ENCODE data around the gene SPATC1L.

SPATC1L gene

DNA sequence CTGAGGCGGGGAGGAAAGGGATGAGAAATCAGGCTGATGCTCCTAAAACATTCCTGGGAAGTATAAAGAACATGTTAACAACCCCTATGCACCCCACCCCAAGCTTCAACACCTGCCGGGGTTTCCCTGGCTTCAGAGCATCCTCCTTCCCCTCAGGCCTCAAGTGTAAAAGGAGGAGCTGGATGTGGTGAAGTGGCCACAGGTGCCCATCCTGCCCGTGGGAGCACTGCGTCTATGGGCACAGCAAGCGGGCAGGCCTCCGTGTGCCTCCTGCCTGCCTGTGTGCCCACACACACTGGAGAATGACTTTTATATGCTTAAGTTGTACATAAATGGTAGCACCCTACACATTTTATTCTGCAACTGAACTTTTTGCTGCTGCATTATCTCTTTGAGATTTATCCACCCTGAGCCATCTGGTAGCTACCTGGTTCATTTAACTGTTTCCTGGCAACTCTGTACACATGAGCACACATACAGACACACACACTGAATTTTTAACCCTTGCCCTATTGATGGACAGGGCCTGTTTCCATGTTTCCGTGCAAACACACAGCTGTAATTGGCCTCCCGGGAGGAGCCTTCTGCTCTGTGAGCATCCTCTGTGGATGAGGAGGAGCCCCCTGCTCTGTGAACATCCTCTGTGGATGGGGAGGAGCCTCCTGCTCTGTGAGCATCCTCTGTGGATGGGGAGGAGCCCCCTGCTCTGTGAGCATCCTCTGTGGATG, 15.4 kb downstream of the SPATC1L start:
- no peaks in the 10 kb centered on the region for H3K36me3 ChIP-seq (ENCODE audit: insufficient read depth, low read length)
- no peak overlapping the region for H3K4me3 ChIP-seq (ENCODE audit: low read depth, low read length, poor library complexity, severe bottlenecking)
- H3F3A ChIP-seq (ENCODE audit: insufficient read depth, low read length): no peaks in the 10 kb centered on the region
- no peaks in the 10 kb centered on the region for H3K27me3 ChIP-seq (ENCODE audit: insufficient read depth, low read length)
- H3K79me2 ChIP-seq (ENCODE audit: insufficient read depth, low read length): no peaks in the 10 kb centered on the region
- no peak overlapping the region for H3K4me2 ChIP-seq (ENCODE audit: low read length)
- H2AFZ ChIP-seq (ENCODE audit: low read length): no peak overlapping the region
- no peak overlapping the region for H3K27ac ChIP-seq (ENCODE audit: low read depth, low read length, poor library complexity, severe bottlenecking)
- H3K9ac ChIP-seq (ENCODE audit: low read length): no peak overlapping the region
- no peaks in the 10 kb centered on the region for H3K9me3 ChIP-seq (ENCODE audit: low read length)
- no peaks in the 10 kb centered on the region for H3K9me2 ChIP-seq (ENCODE audit: low read depth, low read length)
- H4K20me1 ChIP-seq (ENCODE audit: insufficient read depth, low read length): no peaks in the 10 kb centered on the region
- H3K4me1 ChIP-seq (ENCODE audit: insufficient read depth, low read length, severe bottlenecking): no peaks in the 10 kb centered on the region
- TF ChIP-seq EZH2 (IDR thresholded peaks at IDR 0.05; ENCODE audit: borderline replicate concordance, low read length): no peak
- TF ChIP-seq CTCF (IDR thresholded peaks at IDR 0.05; ENCODE audit: low read length): no peak

DNA sequence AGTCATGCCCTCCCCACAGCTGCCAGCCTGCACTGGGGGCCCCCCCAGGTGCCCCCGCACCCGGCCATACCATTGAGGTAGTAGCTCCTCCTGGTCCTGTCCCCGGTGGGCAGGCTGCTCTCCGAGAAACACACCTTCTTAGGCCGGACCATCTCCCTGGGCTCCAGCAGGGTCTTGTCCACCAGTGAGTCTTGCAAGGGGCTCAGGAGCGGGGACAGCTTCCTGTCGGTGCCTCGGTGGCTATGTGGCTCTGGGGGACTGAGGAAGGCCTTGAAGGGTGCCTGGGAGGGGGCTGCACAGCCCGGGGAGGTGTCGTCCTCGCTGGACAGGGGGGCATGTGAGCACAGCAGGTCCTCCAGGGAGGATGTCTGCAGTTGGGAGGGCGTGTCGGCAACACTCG, 16.0 kb downstream of the SPATC1L start:
- H3K4me2 ChIP-seq (ENCODE audit: low read length): no peak overlapping the region
- no peak overlapping the region for H2AFZ ChIP-seq (ENCODE audit: low read length)
- H4K20me1 ChIP-seq (ENCODE audit: insufficient read depth, low read length): no peaks in the 10 kb centered on the region
- H3K36me3 ChIP-seq (ENCODE audit: insufficient read depth, low read length): no peaks in the 10 kb centered on the region
- no peaks in the 10 kb centered on the region for H3K9me2 ChIP-seq (ENCODE audit: low read depth, low read length)
- H3K27me3 ChIP-seq (ENCODE audit: insufficient read depth, low read length): no peaks in the 10 kb centered on the region
- H3K4me1 ChIP-seq (ENCODE audit: insufficient read depth, low read length, severe bottlenecking): no peaks in the 10 kb centered on the region
- H3K27ac ChIP-seq (ENCODE audit: low read depth, low read length, poor library complexity, severe bottlenecking): no peak overlapping the region
- no peak overlapping the region for H3K4me3 ChIP-seq (ENCODE audit: low read depth, low read length, poor library complexity, severe bottlenecking)
- H3K9ac ChIP-seq (ENCODE audit: low read length): no peak overlapping the region
- no peaks in the 10 kb centered on the region for H3F3A ChIP-seq (ENCODE audit: insufficient read depth, low read length)
- TF ChIP-seq CTCF (IDR thresholded peaks at IDR 0.05; ENCODE audit: low read length) (no peak), EZH2 (IDR thresholded peaks at IDR 0.05; ENCODE audit: borderline replicate concordance, low read length) (no peak)
- H3K79me2 ChIP-seq (ENCODE audit: insufficient read depth, low read length): no peaks in the 10 kb centered on the region
- H3K9me3 ChIP-seq (ENCODE audit: low read length): no peaks in the 10 kb centered on the region

- H3K4me1 ChIP-seq (ENCODE audit: insufficient read depth, low read length, severe bottlenecking): no peaks in the 10 kb centered on the region
- H3K36me3 ChIP-seq (ENCODE audit: insufficient read depth, low read length): no peaks in the 10 kb centered on the region
- H3K9ac ChIP-seq (ENCODE audit: low read length): no peak overlapping the region
- no peak overlapping the region for H3K27ac ChIP-seq (ENCODE audit: low read depth, low read length, poor library complexity, severe bottlenecking)
- no peaks in the 10 kb centered on the region for H4K20me1 ChIP-seq (ENCODE audit: insufficient read depth, low read length)
- H3K4me2 ChIP-seq (ENCODE audit: low read length): no peak overlapping the region
- no peak overlapping the region for H3K4me3 ChIP-seq (ENCODE audit: low read depth, low read length, poor library complexity, severe bottlenecking)
- no peaks in the 10 kb centered on the region for H3K27me3 ChIP-seq (ENCODE audit: insufficient read depth, low read length)
- no peaks in the 10 kb centered on the region for H3K9me3 ChIP-seq (ENCODE audit: low read length)
- H2AFZ ChIP-seq (ENCODE audit: low read length): no peak overlapping the region
- H3F3A ChIP-seq (ENCODE audit: insufficient read depth, low read length): no peaks in the 10 kb centered on the region
- no peak for TF ChIP-seq EZH2 (IDR thresholded peaks at IDR 0.05; ENCODE audit: borderline replicate concordance, low read length)
- no peak for TF ChIP-seq CTCF (IDR thresholded peaks at IDR 0.05; ENCODE audit: low read length)
- H3K79me2 ChIP-seq (ENCODE audit: insufficient read depth, low read length): no peaks in the 10 kb centered on the region
- H3K9me2 ChIP-seq (ENCODE audit: low read depth, low read length): no peaks in the 10 kb centered on the region
Measured at GRCh38 chr21:46165098-46165497, 19.2 kb downstream of the SPATC1L start.

Measured in OCI-LY1 (cell line).